Naive thymus-derived CD4-positive, alpha-beta T cell (primary cell): ENCODE results near the gene NMB. TPM values are rescaled to one million over a fixed set of nuclear protein-coding genes. Genes with fewer than 3 reads are reported as not detected.

Experiments used
- ATAC-seq: fragments of 150-1000 bp; cut with Tn5 transposase; 2 replicates; pipeline ENCODE4 v1.10.0; 2021; ENCODE audit warnings: mild to moderate bottlenecking, moderate library complexity
- CTCF ChIA-PET: fragments of 350-600 bp; sonication (Branson Sonifier 250); formaldehyde crosslinking; loops from one replicate; lab custom pipeline; 2021; ENCODE audit warnings: antibody characterized with exemption; lab: Charles Lee
- POLR2A ChIA-PET: fragments of 350-600 bp; sonication (Branson Sonifier 250); formaldehyde crosslinking; loops from one replicate; lab custom pipeline; 2021; ENCODE audit warnings: antibody characterized with exemption, inconsistent platforms; lab: Charles Lee
- DNase-seq, 9 donors: peaks; one replicate each; pipeline versions ENCODE4 v3.0.0 to v3.0.0-alpha.2; 2020 to 2022; ENCODE audit warnings: mixed read lengths in 1 of 9
- H3K27ac ChIP-seq: one replicate; pipeline ENCODE4 v1.7.0; 2013; ENCODE audit warnings: mild to moderate bottlenecking, low read depth, low read length, moderate library complexity
- H3K27me3 ChIP-seq, 2 donors: one replicate each; pipeline ENCODE4 v1.7.0; 2013; ENCODE audit warnings: low read length in 2 of 2, mild to moderate bottlenecking in 2 of 2, moderate library complexity in 2 of 2; ENCODE audit not compliant: control insufficient read depth in 2 of 2, insufficient read depth in 2 of 2
- H3K36me3 ChIP-seq, 3 experiments: 1 replicate in 2 of 3; 2 replicates in 1 of 3; pipeline ENCODE4 v1.7.0; 2013; ENCODE audit warnings: low read length in 3 of 3, mild to moderate bottlenecking in 3 of 3, moderate library complexity in 1 of 3; ENCODE audit not compliant: insufficient read depth in 3 of 3, control insufficient read depth in 2 of 3
- H3K4me1 ChIP-seq, 2 donors: one replicate each; pipeline ENCODE4 v1.7.0; 2013; ENCODE audit warnings: low read length in 2 of 2, mild to moderate bottlenecking in 2 of 2, moderate library complexity in 1 of 2; ENCODE audit not compliant: control insufficient read depth in 2 of 2, insufficient read depth in 2 of 2
- H3K4me3 ChIP-seq: 2 replicates; pipeline ENCODE4 v1.7.0; 2013; ENCODE audit warnings: mild to moderate bottlenecking, low read length
- H3K9me3 ChIP-seq, 3 experiments: 1 replicate in 2 of 3; 2 replicates in 1 of 3; pipeline ENCODE4 v1.7.0; 2013; ENCODE audit warnings: low read length in 3 of 3; ENCODE audit not compliant: control insufficient read depth in 2 of 3
- H3K27ac Mint-ChIP-seq, 9 donors: one replicate each; pipeline ENCODE4 v1.8.0; 2020 to 2022; ENCODE audit warnings: mixed read lengths in 9 of 9, mild to moderate bottlenecking in 8 of 9, moderate library complexity in 5 of 9, inconsistent platforms in 2 of 9
- H3K27me3 Mint-ChIP-seq, 5 donors: one replicate each; pipeline ENCODE4 v1.8.0; 2021 to 2022; ENCODE audit warnings: mixed read lengths in 5 of 5, mild to moderate bottlenecking in 1 of 5
- H3K36me3 Mint-ChIP-seq, 5 donors: one replicate each; pipeline ENCODE4 v1.8.0; 2020 to 2022; ENCODE audit warnings: mixed read lengths in 5 of 5, mild to moderate bottlenecking in 3 of 5, inconsistent platforms in 1 of 5
- H3K4me1 Mint-ChIP-seq, 7 donors: one replicate each; pipeline ENCODE4 v1.8.0; 2020 to 2022; ENCODE audit warnings: mixed read lengths in 7 of 7, mild to moderate bottlenecking in 3 of 7, inconsistent platforms in 1 of 7
- H3K4me3 Mint-ChIP-seq, 10 donors: one replicate each; pipeline ENCODE4 v1.8.0; 2020 to 2022; ENCODE audit warnings: mild to moderate bottlenecking in 10 of 10, mixed read lengths in 10 of 10, moderate library complexity in 6 of 10, inconsistent platforms in 2 of 10
- H3K9me3 Mint-ChIP-seq, 11 donors: one replicate each; pipeline ENCODE4 v1.8.0; 2020 to 2022; ENCODE audit warnings: mixed read lengths in 11 of 11, mild to moderate bottlenecking in 4 of 11, inconsistent platforms in 1 of 11, moderate library complexity in 1 of 11
- intact Hi-C, 2 donors: fragments of 100-400 bp; cut with micrococcal nuclease; formaldehyde crosslinking; loops; one replicate each; pipeline ENCODE4 v1.15.1; 2023
- polyA plus RNA-seq, 2 donors: library from polyadenylated mRNA; unstranded; fragments of 300-500 nt; fragmentation: Illumina TruSeq; gene quantifications; one replicate each; pipeline ENCODE4 v1.2.3, GENCODE V29; 2021
- total RNA-seq, 6 experiments: library from RNA in 5 of 6; stranded (reverse) in 5 of 6; gene quantifications; 1 replicate in 5 of 6; 2 replicates in 1 of 6; pipeline ENCODE4 v1.2.3 and lab custom pipeline; 2021 to 2026

The NMB gene
- total and polyA plus RNA-seq, 7 experiments from 2014 or later, result 1.2 to 5.2 (median 3.0) TPM

GRCh38 chr15:84653910-84654688 lies 3.9 kb downstream of the NMB start, which contains the start of gene WDR73:
Gene WDR73 (minus strand): TSS chr15:84654283. CDS start chr15:84654274, 9 bp downstream.
- Histone ChIP-seq H3K4me3 (peak within 1 kb of the TSS; percentile 91), H3K27me3 (no peaks in the 10 kb centered on the region), H3K4me1 (peaks cover 26 to 36% of the 10 kb centered on the region in 2 donors), H3K27ac (peak within 1 kb of the TSS; percentile 90), H3K36me3 (peaks cover 7 to 31% (median 9%) of the 10 kb centered on the region in 3 experiments), H3K9me3 (no peaks in the 10 kb centered on the region)
- DNase-seq (peak; percentile 93 to 99 (median 97)), ATAC-seq (peak; percentile 86)
- peaks cover 16 to 53% (median 46%) of the 10 kb centered on the region in 7 donors for H3K4me1 Mint-ChIP-seq
- peaks cover 5 to 14% (median 11%) of the 10 kb centered on the region in 5 donors for H3K36me3 Mint-ChIP-seq
- CTCF ChIA-PET, result interaction anchor here (0.7 to 1.9 kb wide), 15 partner anchors 15 to 227 kb away, joined by 3 to 10 read pairs (median 4); no protein-coding TSS in a partner anchor
- POLR2A ChIA-PET, result interaction anchor here (0.6 to 7.5 kb wide), 20 partner anchors 12 to 109 kb away, joined by 3 to 70 read pairs (median 7); partner anchors contain the start of genes SEC11A, ZNF592 and ZSCAN2
- H3K27me3 Mint-ChIP-seq, result no peaks in the 10 kb centered on the region
- H3K9me3 Mint-ChIP-seq, result no peaks in the 10 kb centered on the region
- H3K4me3 Mint-ChIP-seq, result peak within 1 kb of the TSS; percentile 83 to 100 (median 98)
- H3K27ac Mint-ChIP-seq, result peak within 1 kb of the TSS; percentile 91 to 99 (median 93)
- intact Hi-C loops, result loop anchor here (1.0 kb wide), 13 partner anchors 23 to 327 kb away; partner anchors contain the start of genes SEC11A (in 2 of the 2), PDE8A (in 1 of the 2) and ZNF592 (in 1 of the 2)

GRCh38 chr15:84653584-84653909 lies 4.5 kb downstream of the NMB start:
- Histone ChIP-seq H3K4me1 (peaks cover 21 to 30% of the 10 kb centered on the region in 2 donors), H3K27ac (peak overlapping the region; percentile 90), H3K36me3 (peaks cover 12 to 36% (median 13%) of the 10 kb centered on the region in 3 experiments), H3K27me3 (no peaks in the 10 kb centered on the region), H3K9me3 (no peaks in the 10 kb centered on the region), H3K4me3 (peak overlapping the region; percentile 91)
- Mint-ChIP-seq H3K36me3 (peaks cover 9 to 18% (median 15%) of the 10 kb centered on the region in 5 donors), H3K27ac (peak overlapping the region; percentile 91 to 99 (median 93)), H3K4me1 (peaks cover 17 to 51% (median 45%) of the 10 kb centered on the region in 7 donors), H3K9me3 (no peaks in the 10 kb centered on the region), H3K27me3 (no peaks in the 10 kb centered on the region), H3K4me3 (peak overlapping the region; percentile 83 to 100 (median 98))
- ChIA-PET CTCF (interaction anchor here (0.7 to 1.9 kb wide), 13 partner anchors 14 to 227 kb away, joined by 3 to 10 read pairs (median 4); no protein-coding TSS in a partner anchor), POLR2A (interaction anchor here (0.6 to 7.5 kb wide), 20 partner anchors 12 to 158 kb away, joined by 3 to 70 read pairs (median 7); partner anchors contain the start of genes SEC11A, ZNF592 and ZSCAN2)
- DNase-seq, result no peak
- intact Hi-C loops, result no loop called here
- no peak for ATAC-seq

GRCh38 chr15:84649706-84650105 lies 8.3 kb downstream of the NMB start:
- ATAC-seq (no peak), DNase-seq (no peak)
- Mint-ChIP-seq H3K36me3 (peaks cover 17 to 39% (median 28%) of the 10 kb centered on the region in 5 donors), H3K27me3 (no peaks in the 10 kb centered on the region), H3K27ac (peak overlapping the region in 2 of 9 donors; percentile 63 to 71), H3K9me3 (no peaks in the 10 kb centered on the region), H3K4me3 (no peak overlapping the region), H3K4me1 (peaks cover 15 to 37% (median 34%) of the 10 kb centered on the region in 7 donors)
- H3K27me3 ChIP-seq, result no peaks in the 10 kb centered on the region
- H3K4me1 ChIP-seq, result peaks cover 18% of the 10 kb centered on the region in 2 donors
- CTCF ChIA-PET, result no interaction called here
- no peak overlapping the region for H3K4me3 ChIP-seq
- H3K27ac ChIP-seq, result peak overlapping the region; percentile 37
- H3K9me3 ChIP-seq, result no peaks in the 10 kb centered on the region
- POLR2A ChIA-PET, result interaction anchor here (0.6 to 4.0 kb wide), 7 partner anchors 9 to 117 kb away, joined by 3 to 17 read pairs (median 5); no protein-coding TSS in a partner anchor
- intact Hi-C loops, result no loop called here
- peaks cover 20 to 72% (median 24%) of the 10 kb centered on the region in 3 experiments for H3K36me3 ChIP-seq

GRCh38 chr15:84648539-84648938 lies 9.5 kb downstream of the NMB start:
- CTCF ChIA-PET, result interaction anchor here (1.1 kb wide), 1 partner anchor 13 kb away, joined by 3 read pairs; no protein-coding TSS in a partner anchor
- H3K9me3 Mint-ChIP-seq, result no peaks in the 10 kb centered on the region
- Histone ChIP-seq H3K4me3 (no peak overlapping the region), H3K4me1 (peaks cover 15 to 17% of the 10 kb centered on the region in 2 donors), H3K27me3 (no peaks in the 10 kb centered on the region), H3K9me3 (no peaks in the 10 kb centered on the region), H3K36me3 (peaks cover 20 to 76% (median 24%) of the 10 kb centered on the region in 3 experiments), H3K27ac (no peak overlapping the region)
- ATAC-seq (no peak), DNase-seq (no peak)
- no peak overlapping the region for H3K4me3 Mint-ChIP-seq
- POLR2A ChIA-PET, result interaction anchor here (0.6 to 4.0 kb wide), 6 partner anchors 9 to 67 kb away, joined by 3 to 17 read pairs (median 4); partner anchors contain the start of gene SEC11A
- no peaks in the 10 kb centered on the region for H3K27me3 Mint-ChIP-seq
- intact Hi-C loops, result no loop called here
- peak overlapping the region in 5 of 9 donors; percentile 63 to 80 (median 78) for H3K27ac Mint-ChIP-seq
- peaks cover 15 to 31% (median 28%) of the 10 kb centered on the region in 7 donors for H3K4me1 Mint-ChIP-seq
- peaks cover 17 to 44% (median 27%) of the 10 kb centered on the region in 5 donors for H3K36me3 Mint-ChIP-seq

GRCh38 chr15:84647726-84648125 lies 10.3 kb downstream of the NMB start:
- Mint-ChIP-seq H3K36me3 (peaks cover 17 to 50% (median 30%) of the 10 kb centered on the region in 5 donors), H3K9me3 (no peaks in the 10 kb centered on the region), H3K4me1 (peaks cover 15 to 30% (median 24%) of the 10 kb centered on the region in 7 donors), H3K27me3 (no peaks in the 10 kb centered on the region), H3K27ac (peak overlapping the region in 7 of 9 donors; percentile 44 to 84 (median 71)), H3K4me3 (peak overlapping the region in 1 of 10 donors; percentile 8)
- no peaks in the 10 kb centered on the region for H3K9me3 ChIP-seq
- intact Hi-C loops, result no loop called here
- ATAC-seq (no peak), DNase-seq (no peak)
- CTCF ChIA-PET, result interaction anchor here (0.5 to 1.0 kb wide), 2 partner anchors 9 to 27 kb away, joined by 3 to 4 read pairs; no protein-coding TSS in a partner anchor
- H3K4me3 ChIP-seq, result no peak overlapping the region
- no peaks in the 10 kb centered on the region for H3K27me3 ChIP-seq
- no peak overlapping the region for H3K27ac ChIP-seq
- peaks cover 20 to 84% (median 24%) of the 10 kb centered on the region in 3 experiments for H3K36me3 ChIP-seq
- H3K4me1 ChIP-seq, result peaks cover 7 to 9% of the 10 kb centered on the region in 2 donors
- POLR2A ChIA-PET, result interaction anchor here (0.6 to 4.0 kb wide), 5 partner anchors 8 to 116 kb away, joined by 4 to 17 read pairs (median 4); no protein-coding TSS in a partner anchor

GRCh38 chr15:84645997-84646396 lies 12.0 kb downstream of the NMB start:
- ATAC-seq (no peak), DNase-seq (no peak)
- Mint-ChIP-seq H3K36me3 (peaks cover 12 to 43% (median 23%) of the 10 kb centered on the region in 5 donors), H3K27me3 (no peaks in the 10 kb centered on the region), H3K27ac (peak overlapping the region in 1 of 9 donors; percentile 11), H3K9me3 (no peaks in the 10 kb centered on the region), H3K4me1 (peaks cover 7 to 19% (median 11%) of the 10 kb centered on the region in 7 donors), H3K4me3 (no peak overlapping the region)
- H3K4me1 ChIP-seq, result no peaks in the 10 kb centered on the region
- H3K36me3 ChIP-seq, result peaks cover 13 to 88% (median 16%) of the 10 kb centered on the region in 3 experiments
- ChIA-PET CTCF (no interaction called here), POLR2A (interaction anchor here (0.6 to 4.0 kb wide), 5 partner anchors 8 to 86 kb away, joined by 3 to 10 read pairs (median 5); no protein-coding TSS in a partner anchor)
- H3K27me3 ChIP-seq, result no peaks in the 10 kb centered on the region
- intact Hi-C loops, result no loop called here
- no peaks in the 10 kb centered on the region for H3K9me3 ChIP-seq
- H3K4me3 ChIP-seq, result no peak overlapping the region
- H3K27ac ChIP-seq, result no peak overlapping the region
